Fibroblast of lung (primary cell): ENCODE measurements around the gene OFD1.

Experiments
- EZH2 ChIP-seq: IDR thresholded peaks from 2 replicates; pipeline ENCODE4 v1.5.1; 2012; ENCODE audit warnings: low read length, control low read depth, mild to moderate bottlenecking; ENCODE audit errors: missing control alignments
- TF ChIP-seq, protein P1 (sequence below), 2 donors: IDR thresholded peaks in 1 of 2; conservative IDR thresholded peaks in 1 of 2; 1 replicate in 1 of 2; 2 replicates in 1 of 2; pipeline ENCODE4 v1.5.1; 2011 to 2012; ENCODE audit warnings: low read length in 2 of 2, control low read depth in 1 of 2, inconsistent platforms in 1 of 2, low read depth in 1 of 2, mild to moderate bottlenecking in 1 of 2

DNA sequence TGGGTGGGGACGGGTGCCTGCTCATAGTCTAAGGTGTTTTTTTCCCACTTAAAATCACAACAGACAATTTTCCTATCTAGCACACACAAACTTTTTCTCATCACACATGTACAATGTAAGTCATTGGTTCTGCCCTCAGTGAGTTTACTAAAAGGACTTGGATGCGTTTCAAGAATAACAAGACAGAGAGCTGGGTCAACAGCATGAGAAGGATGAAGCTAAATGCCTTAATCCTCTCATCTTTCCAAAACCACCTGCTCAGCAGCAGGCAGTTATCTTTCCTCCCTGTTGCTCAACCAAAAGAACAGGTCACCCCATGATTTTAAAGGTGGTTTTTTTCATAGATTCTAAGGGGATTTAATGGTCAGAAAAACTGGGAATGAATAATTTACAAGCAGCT lies 40.1 kb downstream of the OFD1 start:
- TF ChIP-seq, protein P1, sequence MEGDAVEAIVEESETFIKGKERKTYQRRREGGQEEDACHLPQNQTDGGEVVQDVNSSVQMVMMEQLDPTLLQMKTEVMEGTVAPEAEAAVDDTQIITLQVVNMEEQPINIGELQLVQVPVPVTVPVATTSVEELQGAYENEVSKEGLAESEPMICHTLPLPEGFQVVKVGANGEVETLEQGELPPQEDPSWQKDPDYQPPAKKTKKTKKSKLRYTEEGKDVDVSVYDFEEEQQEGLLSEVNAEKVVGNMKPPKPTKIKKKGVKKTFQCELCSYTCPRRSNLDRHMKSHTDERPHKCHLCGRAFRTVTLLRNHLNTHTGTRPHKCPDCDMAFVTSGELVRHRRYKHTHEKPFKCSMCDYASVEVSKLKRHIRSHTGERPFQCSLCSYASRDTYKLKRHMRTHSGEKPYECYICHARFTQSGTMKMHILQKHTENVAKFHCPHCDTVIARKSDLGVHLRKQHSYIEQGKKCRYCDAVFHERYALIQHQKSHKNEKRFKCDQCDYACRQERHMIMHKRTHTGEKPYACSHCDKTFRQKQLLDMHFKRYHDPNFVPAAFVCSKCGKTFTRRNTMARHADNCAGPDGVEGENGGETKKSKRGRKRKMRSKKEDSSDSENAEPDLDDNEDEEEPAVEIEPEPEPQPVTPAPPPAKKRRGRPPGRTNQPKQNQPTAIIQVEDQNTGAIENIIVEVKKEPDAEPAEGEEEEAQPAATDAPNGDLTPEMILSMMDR (conservative IDR thresholded peaks at IDR 0.05 in 1 of 2, IDR thresholded peaks at IDR 0.05 in 1 of 2; ENCODE audit: low read depth in 1 of 2, low read length in 2 of 2) = no peak
- TF ChIP-seq EZH2 = no peak
